GM12878 (cell line): Measurements from ENCODE around the gene MCEMP1. TPM values are rescaled to one million over a fixed set of nuclear protein-coding genes. Genes with fewer than 3 reads are reported as not detected.

Source experiments
- ASH2L ChIP-seq: fragments of 300-600, 200-600 bp; sonication (generic); IDR thresholded peaks from 2 replicates; pipeline ENCODE4 v1.6.1; 2017; ENCODE audit warnings: low read depth, mild to moderate bottlenecking, borderline replicate concordance
- CEBPB ChIP-seq, 2 experiments: fragments of 150-350 bp in 1 of 2; IDR thresholded peaks; 2 replicates each; pipeline ENCODE4 v1.6.1; 2012 to 2014; ENCODE audit warnings: low read depth in 2 of 2, low read length in 2 of 2, borderline replicate concordance in 1 of 2, inconsistent platforms in 1 of 2
- E2F4 ChIP-seq: IDR thresholded peaks from 2 replicates; pipeline ENCODE4 v1.6.1; 2012; ENCODE audit warnings: low read depth, low read length, improper control_type of control experiment
- ESRRA ChIP-seq: IDR thresholded peaks from 2 replicates; pipeline ENCODE4 v1.6.1; 2012; ENCODE audit warnings: mild to moderate bottlenecking, low read length, improper control_type of control experiment
- FOS ChIP-seq: IDR thresholded peaks from 3 replicates; pipeline ENCODE4 v1.6.1; 2011; ENCODE audit warnings: borderline replicate concordance; ENCODE audit not compliant: insufficient read length; ENCODE audit errors: extremely low read depth
- PAX8 ChIP-seq: fragments of 450-650 bp; IDR thresholded peaks from 2 replicates; pipeline ENCODE4 v1.6.1; 2017; ENCODE audit warnings: mild to moderate bottlenecking, moderate library complexity
- PRDM15 ChIP-seq: fragments of 450-650 bp; formaldehyde crosslinking; IDR thresholded peaks from 2 replicates; pipeline ENCODE4 v1.4.0; 2020; ENCODE audit warnings: mild to moderate bottlenecking, moderate library complexity
- RAD51 ChIP-seq: fragments of 450-650 bp; IDR thresholded peaks from 2 replicates; pipeline ENCODE4 v1.6.1; 2016; ENCODE audit warnings: moderate library complexity, mild to moderate bottlenecking, inconsistent platforms
- ZNF207 ChIP-seq: fragments of 450-650 bp; IDR thresholded peaks from 2 replicates; pipeline ENCODE4 v1.6.1; 2014; ENCODE audit warnings: antibody characterized with exemption, mild to moderate bottlenecking, borderline replicate concordance
- ZNF592 ChIP-seq: fragments of 450-650 bp; IDR thresholded peaks from 2 replicates; pipeline ENCODE4 v1.6.1; 2017; ENCODE audit warnings: mild to moderate bottlenecking, moderate library complexity
- ZNF622 ChIP-seq: fragments of 450-650 bp; IDR thresholded peaks from 2 replicates; pipeline ENCODE4 v1.6.1; 2017; ENCODE audit warnings: mild to moderate bottlenecking, inconsistent platforms
- ZSCAN29 ChIP-seq: fragments of 450-650 bp; IDR thresholded peaks from 2 replicates; pipeline ENCODE4 v1.6.1; 2017; ENCODE audit warnings: mild to moderate bottlenecking, moderate library complexity
- polyA plus RNA-seq, 11 experiments: library from polyadenylated mRNA; depleted of rRNA in 4 of 11; unstranded in 6 of 11; stranded (reverse) in 5 of 11; fragments of >200 nt; fragmentation: Nextera tagmentation in 4 of 11; fragmentation: Illumina TruSeq in 1 of 11; extraction: Ambion mirVana in 4 of 11; extraction: Trizol in 1 of 11; gene quantifications; 1 replicate in 1 of 11; 2 replicates in 10 of 11; pipeline versions ENCODE4 v1.2.1 to v1.2.3, GENCODE V29; 2011 to 2016; ENCODE audit warnings: inconsistent platforms in 2 of 11, missing spikeins in 2 of 11, low read depth in 1 of 11
- total RNA-seq, 4 experiments: library from RNA; depleted of rRNA in 3 of 4; stranded (reverse); fragments of >200 nt in 3 of 4; fragmentation: Illumina TruSeq in 1 of 4; extraction: Trizol in 1 of 4; gene quantifications; 2 replicates each; pipeline versions ENCODE4 v1.2.1 to v1.2.3, GENCODE V29; 2013 to 2021
- TF ChIP-seq, protein P1 (sequence below): fragments of 450-650 bp; IDR thresholded peaks from 2 replicates; pipeline ENCODE4 v1.6.1; 2018; ENCODE audit warnings: borderline replicate concordance, mild to moderate bottlenecking; ENCODE audit not compliant: partially characterized antibody
- TF ChIP-seq, protein P2 (sequence below): fragments of 450-650 bp; IDR thresholded peaks from 2 replicates; pipeline ENCODE4 v1.6.1; 2017; ENCODE audit warnings: mild to moderate bottlenecking, moderate library complexity

MCEMP1 gene
- total and polyA plus RNA-seq, 10 of the 15 experiments (the other 5 are each of a cell fraction or from before 2014, with no cell fraction given) = 0.08 to 0.55 (median 0.26) TPM; not detected in 1

DNA sequence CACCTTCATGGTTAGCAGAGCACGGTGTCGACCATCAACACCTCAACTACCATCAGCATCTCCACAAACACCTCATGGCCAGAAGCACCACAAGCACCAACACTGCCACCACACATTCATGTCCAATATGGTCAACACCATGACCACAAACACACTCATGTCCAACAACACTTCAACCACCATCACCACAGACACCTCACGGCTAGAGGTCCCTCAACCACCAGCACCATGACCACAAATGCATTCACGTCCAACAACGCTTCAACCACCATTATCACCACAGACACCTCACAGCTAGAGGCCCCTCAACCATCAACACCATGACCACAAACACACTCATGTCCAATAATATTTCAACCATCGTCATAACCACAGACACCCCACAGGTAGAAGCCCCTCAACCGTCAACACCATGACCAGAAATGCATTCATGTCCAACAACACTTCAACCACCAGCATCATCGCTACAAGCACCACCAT is 13.9 kb downstream of the MCEMP1 start (continued):
- TF ChIP-seq PRDM15 (CRISPR knock-in tag) (no peak), E2F4 (no peak), ZNF622 (no peak), RAD51 (0 out of 2 replicates have a peak, but pooled peaks have one; percentile 40), PAX8 (no peak), FOS (no peak), CEBPB (IDR thresholded peaks at IDR 0.05; ENCODE audit: borderline replicate concordance in 1 of 2, low read depth in 2 of 2, low read length in 2 of 2) (no peak), ESRRA (no peak), ZSCAN29 (peak; percentile 74), ASH2L (no peak), ZNF592 (no peak), ZNF207 (no peak)
- TF ChIP-seq, protein P1, sequence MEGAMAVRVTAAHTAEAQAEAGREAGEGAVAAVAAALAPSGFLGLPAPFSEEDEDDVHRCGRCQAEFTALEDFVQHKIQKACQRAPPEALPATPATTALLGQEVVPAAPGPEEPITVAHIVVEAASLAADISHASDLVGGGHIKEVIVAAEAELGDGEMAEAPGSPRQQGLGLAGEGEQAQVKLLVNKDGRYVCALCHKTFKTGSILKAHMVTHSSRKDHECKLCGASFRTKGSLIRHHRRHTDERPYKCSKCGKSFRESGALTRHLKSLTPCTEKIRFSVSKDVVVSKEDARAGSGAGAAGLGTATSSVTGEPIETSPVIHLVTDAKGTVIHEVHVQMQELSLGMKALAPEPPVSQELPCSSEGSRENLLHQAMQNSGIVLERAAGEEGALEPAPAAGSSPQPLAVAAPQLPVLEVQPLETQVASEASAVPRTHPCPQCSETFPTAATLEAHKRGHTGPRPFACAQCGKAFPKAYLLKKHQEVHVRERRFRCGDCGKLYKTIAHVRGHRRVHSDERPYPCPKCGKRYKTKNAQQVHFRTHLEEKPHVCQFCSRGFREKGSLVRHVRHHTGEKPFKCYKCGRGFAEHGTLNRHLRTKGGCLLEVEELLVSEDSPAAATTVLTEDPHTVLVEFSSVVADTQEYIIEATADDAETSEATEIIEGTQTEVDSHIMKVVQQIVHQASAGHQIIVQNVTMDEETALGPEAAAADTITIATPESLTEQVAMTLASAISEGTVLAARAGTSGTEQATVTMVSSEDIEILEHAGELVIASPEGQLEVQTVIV = peak; percentile 74
- TF ChIP-seq, protein P2, sequence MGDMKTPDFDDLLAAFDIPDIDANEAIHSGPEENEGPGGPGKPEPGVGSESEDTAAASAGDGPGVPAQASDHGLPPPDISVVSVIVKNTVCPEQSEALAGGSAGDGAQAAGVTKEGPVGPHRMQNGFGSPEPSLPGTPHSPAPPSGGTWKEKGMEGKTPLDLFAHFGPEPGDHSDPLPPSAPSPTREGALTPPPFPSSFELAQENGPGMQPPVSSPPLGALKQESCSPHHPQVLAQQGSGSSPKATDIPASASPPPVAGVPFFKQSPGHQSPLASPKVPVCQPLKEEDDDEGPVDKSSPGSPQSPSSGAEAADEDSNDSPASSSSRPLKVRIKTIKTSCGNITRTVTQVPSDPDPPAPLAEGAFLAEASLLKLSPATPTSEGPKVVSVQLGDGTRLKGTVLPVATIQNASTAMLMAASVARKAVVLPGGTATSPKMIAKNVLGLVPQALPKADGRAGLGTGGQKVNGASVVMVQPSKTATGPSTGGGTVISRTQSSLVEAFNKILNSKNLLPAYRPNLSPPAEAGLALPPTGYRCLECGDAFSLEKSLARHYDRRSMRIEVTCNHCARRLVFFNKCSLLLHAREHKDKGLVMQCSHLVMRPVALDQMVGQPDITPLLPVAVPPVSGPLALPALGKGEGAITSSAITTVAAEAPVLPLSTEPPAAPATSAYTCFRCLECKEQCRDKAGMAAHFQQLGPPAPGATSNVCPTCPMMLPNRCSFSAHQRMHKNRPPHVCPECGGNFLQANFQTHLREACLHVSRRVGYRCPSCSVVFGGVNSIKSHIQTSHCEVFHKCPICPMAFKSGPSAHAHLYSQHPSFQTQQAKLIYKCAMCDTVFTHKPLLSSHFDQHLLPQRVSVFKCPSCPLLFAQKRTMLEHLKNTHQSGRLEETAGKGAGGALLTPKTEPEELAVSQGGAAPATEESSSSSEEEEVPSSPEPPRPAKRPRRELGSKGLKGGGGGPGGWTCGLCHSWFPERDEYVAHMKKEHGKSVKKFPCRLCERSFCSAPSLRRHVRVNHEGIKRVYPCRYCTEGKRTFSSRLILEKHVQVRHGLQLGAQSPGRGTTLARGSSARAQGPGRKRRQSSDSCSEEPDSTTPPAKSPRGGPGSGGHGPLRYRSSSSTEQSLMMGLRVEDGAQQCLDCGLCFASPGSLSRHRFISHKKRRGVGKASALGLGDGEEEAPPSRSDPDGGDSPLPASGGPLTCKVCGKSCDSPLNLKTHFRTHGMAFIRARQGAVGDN = no peak
